Adrenal gland (tissue), 12 donors: ENCODE results near the gene MRPS11. TPM values are rescaled to one million over a fixed set of nuclear protein-coding genes. Genes with fewer than 3 reads are reported as not detected.
A peak's percentile ranks its signal among the peaks of the same experiment; 100 is the strongest.

Experiments
- DNase-seq, 7 donors: peaks; one replicate each; pipeline ENCODE4 v3.0.0-alpha.2; 2019 to 2020
- H3K27ac ChIP-seq, 5 donors: fragments of 200-600 bp; sonication (generic) in 4 of 5; 1 replicate in 3 of 5; 2 replicates in 2 of 5; pipeline versions ENCODE4 v1.5.1 to v1.8.0; 2016 to 2020; ENCODE audit warnings: mild to moderate bottlenecking in 1 of 5
- H3K27me3 ChIP-seq: fragments of 200-600 bp; 2 replicates; pipeline ENCODE4 v1.8.0; 2021
- H3K36me3 ChIP-seq, 2 donors: fragments of 200-600 bp; replicated peaks in 1 of 2; 1 replicate in 1 of 2; 2 replicates in 1 of 2; pipeline versions ENCODE4 v1.5.1 to v1.8.0; 2018 to 2022
- H3K4me1 ChIP-seq, 2 donors: fragments of 200-600 bp; replicated peaks in 1 of 2; 1 replicate in 1 of 2; 2 replicates in 1 of 2; pipeline versions ENCODE4 v1.5.1 to v1.8.0; 2018 to 2021
- H3K4me3 ChIP-seq, 4 donors: fragments of 200-600 bp; sonication (generic) in 3 of 4; one replicate each; pipeline ENCODE4 v1.5.1; 2016 to 2018
- H3K9me3 ChIP-seq, 3 donors: fragments of 200-600 bp; sonication (generic) in 1 of 3; replicated peaks in 1 of 3; 1 replicate in 2 of 3; 2 replicates in 1 of 3; pipeline versions ENCODE4 v1.5.1 to v1.8.0; 2016 to 2021
- POLR2A ChIP-seq, 2 donors: fragments of 450-650 bp; IDR thresholded peaks; one replicate each; pipeline ENCODE4 v1.6.1; 2017; ENCODE audit warnings: antibody characterized with exemption in 2 of 2, mild to moderate bottlenecking in 2 of 2, moderate library complexity in 1 of 2
- WGBS, 4 donors: extraction: QIAGEN DNeasy Blood & Tissue Kit in 2 of 4; methylation state at CpG; one replicate each; pipeline versions ENCODE4 v1.1.5 to v1.1.7; 2013 to 2017; 5-methylcytosine and 5-hydroxymethylcytosine counted together
- intact Hi-C, 2 donors: fragments of 100-400 bp; cut with DNase I; formaldehyde crosslinking; loops; one replicate each; pipeline versions ENCODE4 v1.14.1 to v1.15.0; 2022 to 2023
- polyA plus RNA-seq, 3 donors: library from polyadenylated mRNA; stranded (reverse); fragments of 200-250 nt in 2 of 3; fragments of 350-450 nt in 1 of 3; fragmentation: Illumina TruSeq in 1 of 3; extraction: RNeasy Lipid Tissue Mini Kit (QIAGEN cat#74804) in 1 of 3; gene quantifications; one replicate each; pipeline ENCODE4 v1.2.3, GENCODE V29; 2013 to 2014
- total RNA-seq, 9 donors: library from RNA; depleted of rRNA in 4 of 9; stranded (reverse); fragments of >200 nt in 4 of 9; fragments of 120-200 nt in 1 of 9; fragmentation: NEBNext Ultra II Directional in 1 of 9; extraction: Animal tissue kit (Norgen Biotek cat#: 25700) in 1 of 9; gene quantifications; one replicate each; pipeline versions ENCODE4 v1.1.0 to v1.2.4, GENCODE V29; 2013 to 2023
- TF ChIP-seq, protein P1 (sequence below), 6 experiments: fragments of 450-650 bp in 4 of 6; fragments of 200-600 bp in 2 of 6; sonication (generic) in 1 of 6; IDR thresholded peaks; 1 replicate in 5 of 6; 2 replicates in 1 of 6; pipeline versions ENCODE4 v1.5.1 to v1.8.0; 2016 to 2021; ENCODE audit warnings: antibody characterized with exemption in 6 of 6, mild to moderate bottlenecking in 2 of 6, moderate library complexity in 1 of 6
- donor health status: healthy with polysubstance abuse.
- donor health status: Bipolar disorder and iron deficiency.
- donor health status: DM: yes; HTN: yes; CAD: no.
- donor health status: DM: no; HTN: no; CAD: no.
- donor health status: DM: no; HTN: no; CAD: no.
- donor health status: DM: yes; HTN: yes; CAD: no.

The MRPS11 gene
- total and polyA plus RNA-seq, 12 donors = 41.3 to 194 (median 59.6) TPM

DNA sequence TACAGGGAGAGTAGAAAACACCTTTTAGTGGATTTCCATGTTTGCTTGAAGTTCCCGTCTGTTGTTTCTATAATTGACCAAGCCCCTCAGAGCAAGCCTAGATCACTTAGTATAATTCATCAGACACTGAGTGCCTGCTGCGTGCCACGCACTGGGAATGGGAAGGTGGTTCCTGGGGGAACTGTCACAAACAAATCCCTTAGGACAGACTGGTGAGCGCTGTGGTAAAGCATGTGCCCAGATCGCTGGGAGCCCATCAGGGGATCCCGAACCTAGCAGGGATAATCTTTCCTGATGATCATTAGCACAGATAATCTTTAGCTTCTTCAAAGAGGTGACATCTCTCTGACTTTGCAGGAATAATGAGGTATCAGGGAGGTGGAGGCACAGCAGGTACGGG is 9.6 kb downstream of the MRPS11 start:
- intact Hi-C loops = loop anchor here (5.0 kb wide), 3 partner anchors 135 to 355 kb away; no protein-coding TSS in a partner anchor
- H3K27me3 ChIP-seq = no peaks in the 10 kb centered on the region
- peaks cover 0 to 4% of the 10 kb centered on the region in 2 donors for H3K4me1 ChIP-seq
- TF ChIP-seq, protein P1, sequence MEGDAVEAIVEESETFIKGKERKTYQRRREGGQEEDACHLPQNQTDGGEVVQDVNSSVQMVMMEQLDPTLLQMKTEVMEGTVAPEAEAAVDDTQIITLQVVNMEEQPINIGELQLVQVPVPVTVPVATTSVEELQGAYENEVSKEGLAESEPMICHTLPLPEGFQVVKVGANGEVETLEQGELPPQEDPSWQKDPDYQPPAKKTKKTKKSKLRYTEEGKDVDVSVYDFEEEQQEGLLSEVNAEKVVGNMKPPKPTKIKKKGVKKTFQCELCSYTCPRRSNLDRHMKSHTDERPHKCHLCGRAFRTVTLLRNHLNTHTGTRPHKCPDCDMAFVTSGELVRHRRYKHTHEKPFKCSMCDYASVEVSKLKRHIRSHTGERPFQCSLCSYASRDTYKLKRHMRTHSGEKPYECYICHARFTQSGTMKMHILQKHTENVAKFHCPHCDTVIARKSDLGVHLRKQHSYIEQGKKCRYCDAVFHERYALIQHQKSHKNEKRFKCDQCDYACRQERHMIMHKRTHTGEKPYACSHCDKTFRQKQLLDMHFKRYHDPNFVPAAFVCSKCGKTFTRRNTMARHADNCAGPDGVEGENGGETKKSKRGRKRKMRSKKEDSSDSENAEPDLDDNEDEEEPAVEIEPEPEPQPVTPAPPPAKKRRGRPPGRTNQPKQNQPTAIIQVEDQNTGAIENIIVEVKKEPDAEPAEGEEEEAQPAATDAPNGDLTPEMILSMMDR (IDR thresholded peaks at IDR 0.05) = no peak
- no peak for TF ChIP-seq POLR2A (IDR thresholded peaks at IDR 0.05)
- H3K36me3 ChIP-seq = peaks cover 0 to 56% of the 10 kb centered on the region in 2 donors
- H3K4me3 ChIP-seq = no peak overlapping the region
- no peaks in the 10 kb centered on the region for H3K9me3 ChIP-seq
- WGBS, 4 donors = 87 to 95% (median 91%) methylated on average over 7 of the region's 7 CpGs
- no peak overlapping the region for H3K27ac ChIP-seq
- DNase-seq = no peak

DNA sequence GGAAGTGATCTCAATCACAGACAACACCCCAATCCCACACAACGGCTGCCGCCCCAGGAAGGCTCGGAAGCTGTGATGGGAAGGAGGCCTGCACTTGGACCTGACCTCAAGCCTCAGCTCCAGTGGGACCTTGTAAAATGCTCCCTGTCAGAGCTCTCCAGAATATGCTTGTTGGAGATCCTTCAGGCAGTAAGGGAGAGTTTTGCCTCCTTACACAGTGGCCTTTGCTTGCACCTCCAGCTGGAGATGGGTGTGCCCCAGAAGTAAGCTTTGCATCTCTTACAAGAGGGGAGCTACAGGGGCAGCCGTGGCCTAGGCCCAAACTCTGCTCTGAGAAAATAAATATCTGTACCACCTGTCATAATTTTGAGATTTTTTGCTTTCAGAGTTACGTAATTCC is 10.4 kb downstream of the MRPS11 start:
- 86 to 97% (median 90%) methylated on average over 5 of the region's 5 CpGs for WGBS, 4 donors
- DNase-seq = peak in 1 of 7 donors; percentile 48
- H3K9me3 ChIP-seq = no peaks in the 10 kb centered on the region
- no peak for TF ChIP-seq POLR2A (IDR thresholded peaks at IDR 0.05)
- TF ChIP-seq, protein P1 (IDR thresholded peaks at IDR 0.05) = no peak
- intact Hi-C loops = loop anchor here (5.0 kb wide), 3 partner anchors 134 to 354 kb away; no protein-coding TSS in a partner anchor
- H3K4me1 ChIP-seq = peaks cover 0 to 4% of the 10 kb centered on the region in 2 donors
- H3K27me3 ChIP-seq = no peaks in the 10 kb centered on the region
- H3K36me3 ChIP-seq = peaks cover 0 to 50% of the 10 kb centered on the region in 2 donors
- no peak overlapping the region for H3K4me3 ChIP-seq
- no peak overlapping the region for H3K27ac ChIP-seq

DNA sequence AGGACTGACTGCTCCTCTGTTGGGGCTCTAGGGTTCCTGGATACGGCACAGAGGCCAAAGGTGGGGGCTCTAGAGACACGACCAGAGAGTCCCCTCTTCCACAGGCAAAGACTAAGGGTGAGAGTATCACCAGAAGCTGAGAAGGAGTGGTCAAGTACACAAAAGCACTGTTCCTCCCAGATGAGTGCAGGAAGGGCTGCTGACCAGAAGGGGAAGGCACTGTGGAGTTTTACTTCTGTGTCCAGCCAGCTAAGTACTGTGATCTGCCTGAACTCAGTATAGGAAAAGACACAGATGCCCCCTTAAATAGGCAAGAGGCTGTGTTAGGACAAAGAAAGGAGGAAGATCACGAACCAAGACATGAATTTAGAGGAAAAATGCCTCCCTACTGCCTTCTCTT is 11.7 kb downstream of the MRPS11 start:
- no peaks in the 10 kb centered on the region for H3K27me3 ChIP-seq
- intact Hi-C loops = loop anchor here (5.0 kb wide), 3 partner anchors 133 to 353 kb away; no protein-coding TSS in a partner anchor
- peaks cover 0 to 4% of the 10 kb centered on the region in 2 donors for H3K4me1 ChIP-seq
- 84 to 91% (median 89%) methylated on average over 3 of the region's 3 CpGs for WGBS, 4 donors
- DNase-seq = peak in 1 of 7 donors; percentile 47
- H3K9me3 ChIP-seq = no peaks in the 10 kb centered on the region
- H3K27ac ChIP-seq = no peak overlapping the region
- peaks cover 0 to 40% of the 10 kb centered on the region in 2 donors for H3K36me3 ChIP-seq
- TF ChIP-seq, protein P1 (IDR thresholded peaks at IDR 0.05) = peak in 2 of 6 experiments; percentile 4 to 29
- TF ChIP-seq POLR2A (IDR thresholded peaks at IDR 0.05) = no peak
- no peak overlapping the region for H3K4me3 ChIP-seq

DNA sequence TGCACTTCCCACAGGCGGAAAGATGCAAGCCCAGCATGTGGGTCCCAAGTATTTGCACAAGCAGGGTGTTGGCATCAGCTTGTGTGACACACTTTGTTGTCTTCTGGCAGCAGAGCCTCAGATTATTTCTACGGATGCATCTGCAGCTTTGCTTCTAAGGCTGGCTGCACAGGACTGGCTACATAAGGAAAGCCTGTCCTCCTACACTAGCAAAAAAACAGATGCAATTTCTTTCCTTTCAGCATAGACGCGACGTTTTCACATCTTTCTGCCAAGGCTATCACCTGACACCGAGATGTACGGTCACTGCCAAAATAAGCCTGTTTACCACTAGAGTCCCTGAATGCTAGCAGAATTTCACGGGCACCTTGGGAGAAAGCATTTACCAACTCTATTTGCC is 13.5 kb downstream of the MRPS11 start:
- Histone ChIP-seq H3K27me3 (no peaks in the 10 kb centered on the region), H3K36me3 (peaks cover 0 to 27% of the 10 kb centered on the region in 2 donors)
- 58 to 74% (median 66%) methylated on average over 7 to 8 of the region's 8 CpGs for WGBS, 4 donors

More for the DNA sequence above, 13.5 kb downstream of the MRPS11 start:
- Histone ChIP-seq H3K4me1 (peaks cover 0 to 4% of the 10 kb centered on the region in 2 donors), H3K9me3 (no peaks in the 10 kb centered on the region), H3K27ac (no peak overlapping the region), H3K4me3 (no peak overlapping the region)
- DNase-seq = peak in 1 of 7 donors; percentile 41
- TF ChIP-seq POLR2A (IDR thresholded peaks at IDR 0.05) = no peak
- TF ChIP-seq, protein P1 (IDR thresholded peaks at IDR 0.05) = no peak
- intact Hi-C loops = no loop called here
